Mammary epithelial cell (primary cell): ENCODE data around the gene B4GALNT4.

Experiments used
- EZH2 ChIP-seq: IDR thresholded peaks from 2 replicates; pipeline ENCODE4 v1.6.1; 2012; ENCODE audit warnings: low read length, inconsistent platforms, borderline replicate concordance
- TF ChIP-seq, protein P1 (sequence below), 2 donors: IDR thresholded peaks in 1 of 2; conservative IDR thresholded peaks in 1 of 2; 2 replicates each; pipeline ENCODE4 v1.5.1; 2011 to 2012; ENCODE audit warnings: inconsistent platforms in 2 of 2, low read length in 2 of 2, mild to moderate bottlenecking in 2 of 2, control low read depth in 1 of 2, low read depth in 1 of 2; ENCODE audit not compliant: insufficient read depth in 1 of 2; ENCODE audit errors: extremely low read depth in 1 of 2

DNA sequence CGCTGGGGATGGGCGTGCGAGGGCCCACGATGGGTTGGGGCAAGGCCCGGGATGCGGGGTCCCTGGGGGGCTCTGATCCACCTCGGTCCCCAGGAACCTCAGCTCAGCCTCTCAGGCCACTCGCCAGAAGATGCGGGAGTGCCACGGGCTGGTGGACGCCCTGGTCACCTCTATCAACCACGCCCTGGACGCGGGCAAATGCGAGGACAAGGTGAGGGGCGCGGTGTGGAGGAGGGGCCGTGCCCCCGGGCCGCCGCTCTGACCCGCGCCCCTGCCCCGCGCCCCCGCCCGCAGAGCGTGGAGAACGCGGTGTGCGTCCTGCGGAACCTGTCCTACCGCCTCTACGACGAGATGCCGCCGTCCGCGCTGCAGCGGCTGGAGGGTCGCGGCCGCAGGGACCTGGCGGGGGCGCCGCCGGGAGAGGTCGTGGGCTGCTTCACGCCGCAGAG lies 31.0 kb downstream of the B4GALNT4 start:
- TF ChIP-seq, protein P1, sequence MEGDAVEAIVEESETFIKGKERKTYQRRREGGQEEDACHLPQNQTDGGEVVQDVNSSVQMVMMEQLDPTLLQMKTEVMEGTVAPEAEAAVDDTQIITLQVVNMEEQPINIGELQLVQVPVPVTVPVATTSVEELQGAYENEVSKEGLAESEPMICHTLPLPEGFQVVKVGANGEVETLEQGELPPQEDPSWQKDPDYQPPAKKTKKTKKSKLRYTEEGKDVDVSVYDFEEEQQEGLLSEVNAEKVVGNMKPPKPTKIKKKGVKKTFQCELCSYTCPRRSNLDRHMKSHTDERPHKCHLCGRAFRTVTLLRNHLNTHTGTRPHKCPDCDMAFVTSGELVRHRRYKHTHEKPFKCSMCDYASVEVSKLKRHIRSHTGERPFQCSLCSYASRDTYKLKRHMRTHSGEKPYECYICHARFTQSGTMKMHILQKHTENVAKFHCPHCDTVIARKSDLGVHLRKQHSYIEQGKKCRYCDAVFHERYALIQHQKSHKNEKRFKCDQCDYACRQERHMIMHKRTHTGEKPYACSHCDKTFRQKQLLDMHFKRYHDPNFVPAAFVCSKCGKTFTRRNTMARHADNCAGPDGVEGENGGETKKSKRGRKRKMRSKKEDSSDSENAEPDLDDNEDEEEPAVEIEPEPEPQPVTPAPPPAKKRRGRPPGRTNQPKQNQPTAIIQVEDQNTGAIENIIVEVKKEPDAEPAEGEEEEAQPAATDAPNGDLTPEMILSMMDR (conservative IDR thresholded peaks at IDR 0.05 in 1 of 2, IDR thresholded peaks at IDR 0.05 in 1 of 2; ENCODE audit: extremely low read depth in 1 of 2, insufficient read depth in 1 of 2, low read depth in 1 of 2, low read length in 2 of 2), result no peak
- TF ChIP-seq EZH2, result no peak
